HepG2 (cell line): Measurements from ENCODE around the gene OSTF1. TPM values are rescaled to one million over a fixed set of nuclear protein-coding genes. Genes with fewer than 3 reads are reported as not detected.
A peak's percentile ranks its signal among the peaks of the same experiment; 100 is the strongest.

Experiments used
- BRF2 ChIP-seq: sonication (generic); formaldehyde crosslinking; IDR thresholded peaks from 2 replicates; pipeline ENCODE4 v1.8.1; 2022; ENCODE audit warnings: mild to moderate bottlenecking, missing genetic modification reagents
- CBFB ChIP-seq: sonication (generic); formaldehyde crosslinking; IDR thresholded peaks from 2 replicates; pipeline ENCODE4 v1.4.0; 2020; ENCODE audit warnings: missing genetic modification reagents
- CREM ChIP-seq, 2 experiments: sonication (generic) in 1 of 2; formaldehyde crosslinking in 1 of 2; IDR thresholded peaks; 2 replicates each; pipeline versions ENCODE4 v1.4.0 to v1.6.1; 2016 to 2020; ENCODE audit warnings: antibody characterized with exemption in 1 of 2, mild to moderate bottlenecking in 1 of 2, missing genetic modification reagents in 1 of 2
- EED ChIP-seq: sonication (generic); formaldehyde crosslinking; IDR thresholded peaks from 2 replicates; pipeline ENCODE4 v1.5.0; 2020; ENCODE audit warnings: mild to moderate bottlenecking, missing genetic modification reagents
- ETS1 ChIP-seq: sonication (generic); formaldehyde crosslinking; IDR thresholded peaks from 2 replicates; pipeline ENCODE4 v1.4.0; 2020; ENCODE audit warnings: missing genetic modification reagents
- HNF4G ChIP-seq, 2 experiments: sonication (generic) in 1 of 2; formaldehyde crosslinking in 1 of 2; IDR thresholded peaks; 2 replicates each; pipeline versions ENCODE4 v1.4.0 to v1.6.1; 2011 to 2020; ENCODE audit warnings: borderline replicate concordance in 2 of 2, low read depth in 2 of 2, mild to moderate bottlenecking in 2 of 2, low read length in 1 of 2, missing genetic modification reagents in 1 of 2, moderate library complexity in 1 of 2
- KDM3A ChIP-seq: IDR thresholded peaks from 2 replicates; pipeline ENCODE4 v1.6.1; 2018; ENCODE audit warnings: low read depth, missing compliant biosample characterization
- RCOR2 ChIP-seq: IDR thresholded peaks from 2 replicates; pipeline ENCODE4 v1.6.1; 2016; ENCODE audit warnings: missing biosample characterization, missing genetic modification reagents
- SRSF1 ChIP-seq: fragments of 200-400 bp; formaldehyde crosslinking; optimal IDR thresholded peaks from 2 replicates; pipeline ENCODE3; 2017; ENCODE audit warnings: mild to moderate bottlenecking, low read depth, low read length, moderate library complexity
- ZNF547 ChIP-seq: sonication (generic); formaldehyde crosslinking; IDR thresholded peaks from 2 replicates; pipeline ENCODE4 v1.5.1; 2020; ENCODE audit warnings: mild to moderate bottlenecking, missing genetic modification reagents
- ZNF615 ChIP-seq: sonication (generic); formaldehyde crosslinking; IDR thresholded peaks from 2 replicates; pipeline ENCODE4 v1.5.0; 2020; ENCODE audit warnings: mild to moderate bottlenecking, missing genetic modification reagents, borderline replicate concordance
- ZNF710 ChIP-seq: sonication (generic); formaldehyde crosslinking; IDR thresholded peaks from 2 replicates; pipeline ENCODE4 v1.5.0; 2020; ENCODE audit warnings: mild to moderate bottlenecking, missing genetic modification reagents, borderline replicate concordance
- ZNF740 ChIP-seq: sonication (generic); formaldehyde crosslinking; IDR thresholded peaks from 2 replicates; pipeline ENCODE4 v1.4.0; 2020; ENCODE audit warnings: missing genetic modification reagents
- polyA plus RNA-seq, 8 experiments: library from polyadenylated mRNA; depleted of rRNA in 3 of 8; stranded (reverse) in 7 of 8; unstranded in 1 of 8; fragments of >200 nt; fragmentation: Illumina TruSeq in 4 of 8; extraction: Trizol in 4 of 8; gene quantifications; 2 replicates each; pipeline versions ENCODE4 v1.2.1 to v1.2.3, GENCODE V29; 2011 to 2016; ENCODE audit warnings: low read depth in 4 of 8, missing spikeins in 1 of 8, mixed read lengths in 1 of 8; ENCODE audit not compliant: insufficient read depth in 1 of 8
- total RNA-seq, 5 experiments: library from RNA; depleted of rRNA; stranded (reverse); fragments of >200 nt; fragmentation: Illumina TruSeq; extraction: Trizol; gene quantifications; 2 replicates each; pipeline ENCODE4 v1.2.3, GENCODE V29; 2016; ENCODE audit warnings: low read depth in 1 of 5
- TF ChIP-seq, protein P1 (sequence below): sonication (generic); formaldehyde crosslinking; IDR thresholded peaks from 2 replicates; pipeline ENCODE4 v1.4.0; 2020; ENCODE audit warnings: mild to moderate bottlenecking, low read depth, missing genetic modification reagents
- TF ChIP-seq, protein P2 (sequence below): sonication (generic); formaldehyde crosslinking; IDR thresholded peaks from 2 replicates; pipeline ENCODE4 v1.5.1; 2020; ENCODE audit warnings: missing genetic modification reagents, mild to moderate bottlenecking, borderline replicate concordance
- TF ChIP-seq, protein P3 (sequence below): sonication (generic); formaldehyde crosslinking; IDR thresholded peaks from 2 replicates; pipeline ENCODE4 v1.5.0; 2020; ENCODE audit warnings: missing genetic modification reagents

OSTF1 gene
- total and polyA plus RNA-seq, 2 of the 13 experiments (the other 11 are each of a cell fraction or from before 2014, with no cell fraction given) = 16.8 to 39.0 TPM

GRCh38 chr9:75087824-75088645 lies at the start of gene OSTF1, which contains the start of gene NMRK1 (continued):
- 0 out of 2 replicates have a peak, but pooled peaks have one; percentile 34 for TF ChIP-seq ZNF547 (CRISPR knock-in tag)
- TF ChIP-seq, protein P1, sequence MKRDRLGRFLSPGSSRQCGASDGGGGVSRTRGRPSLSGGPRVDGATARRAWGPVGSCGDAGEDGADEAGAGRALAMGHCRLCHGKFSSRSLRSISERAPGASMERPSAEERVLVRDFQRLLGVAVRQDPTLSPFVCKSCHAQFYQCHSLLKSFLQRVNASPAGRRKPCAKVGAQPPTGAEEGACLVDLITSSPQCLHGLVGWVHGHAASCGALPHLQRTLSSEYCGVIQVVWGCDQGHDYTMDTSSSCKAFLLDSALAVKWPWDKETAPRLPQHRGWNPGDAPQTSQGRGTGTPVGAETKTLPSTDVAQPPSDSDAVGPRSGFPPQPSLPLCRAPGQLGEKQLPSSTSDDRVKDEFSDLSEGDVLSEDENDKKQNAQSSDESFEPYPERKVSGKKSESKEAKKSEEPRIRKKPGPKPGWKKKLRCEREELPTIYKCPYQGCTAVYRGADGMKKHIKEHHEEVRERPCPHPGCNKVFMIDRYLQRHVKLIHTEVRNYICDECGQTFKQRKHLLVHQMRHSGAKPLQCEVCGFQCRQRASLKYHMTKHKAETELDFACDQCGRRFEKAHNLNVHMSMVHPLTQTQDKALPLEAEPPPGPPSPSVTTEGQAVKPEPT (CRISPR knock-in tag) = no peak
- TF ChIP-seq, protein P2, sequence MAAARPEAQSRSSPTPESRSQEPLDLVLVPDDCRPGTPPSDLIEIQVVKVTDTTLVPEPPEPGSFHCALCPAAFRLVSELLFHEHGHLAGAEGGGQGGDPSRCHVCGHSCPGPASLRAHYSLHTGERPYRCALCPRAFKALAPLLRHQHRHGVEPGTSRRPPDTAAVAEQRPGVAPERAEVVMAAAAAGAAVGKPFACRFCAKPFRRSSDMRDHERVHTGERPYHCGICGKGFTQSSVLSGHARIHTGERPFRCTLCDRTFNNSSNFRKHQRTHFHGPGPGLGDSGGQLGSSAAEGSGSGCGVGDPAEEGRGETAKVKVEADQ = peak; percentile 54; the same call in 1 of the 2 replicates
- 0 out of 2 replicates have a peak, but pooled peaks have one; percentile 14 for TF ChIP-seq ZNF710
- TF ChIP-seq, protein P3, sequence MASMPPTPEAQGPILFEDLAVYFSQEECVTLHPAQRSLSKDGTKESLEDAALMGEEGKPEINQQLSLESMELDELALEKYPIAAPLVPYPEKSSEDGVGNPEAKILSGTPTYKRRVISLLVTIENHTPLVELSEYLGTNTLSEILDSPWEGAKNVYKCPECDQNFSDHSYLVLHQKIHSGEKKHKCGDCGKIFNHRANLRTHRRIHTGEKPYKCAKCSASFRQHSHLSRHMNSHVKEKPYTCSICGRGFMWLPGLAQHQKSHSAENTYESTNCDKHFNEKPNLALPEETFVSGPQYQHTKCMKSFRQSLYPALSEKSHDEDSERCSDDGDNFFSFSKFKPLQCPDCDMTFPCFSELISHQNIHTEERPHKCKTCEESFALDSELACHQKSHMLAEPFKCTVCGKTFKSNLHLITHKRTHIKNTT (CRISPR knock-in tag) = no peak
- TF ChIP-seq ETS1 (CRISPR knock-in tag) = no peak
- TF ChIP-seq BRF2 (CRISPR knock-in tag) = no peak
- TF ChIP-seq EED (CRISPR knock-in tag) = no peak; the same call in 1 of the 2 replicates
- no peak for TF ChIP-seq CREM (IDR thresholded peaks at IDR 0.05)
- TF ChIP-seq CREM (CRISPR knock-in tag; IDR thresholded peaks at IDR 0.05) = no peak
- no peak for TF ChIP-seq ZNF615 (CRISPR knock-in tag)
- TF ChIP-seq SRSF1 = peak; percentile 46
- TF ChIP-seq KDM3A = no peak
- TF ChIP-seq HNF4G (IDR thresholded peaks at IDR 0.05; ENCODE audit: borderline replicate concordance, low read depth, low read length) = no peak
- no peak; the same call in 1 of the 2 replicates for TF ChIP-seq HNF4G (CRISPR knock-in tag; IDR thresholded peaks at IDR 0.05; ENCODE audit: borderline replicate concordance, low read depth)
- no peak for TF ChIP-seq RCOR2 (CRISPR knock-in tag)
- no peak for TF ChIP-seq ZNF740 (CRISPR knock-in tag)
- no peak; the same call in 1 of the 2 replicates for TF ChIP-seq CBFB (CRISPR knock-in tag)
